ENCODE measurements around the gene TMEM232. TPM values are rescaled to one million over a fixed set of nuclear protein-coding genes. Genes with fewer than 3 reads are reported as not detected.

The TMEM232 gene
- total RNA-seq, 1 experiment from 2014 or later = 1.6 TPM

- Histone ChIP-seq H4K91ac (ENCODE audit: insufficient read length, low read depth, low read length) (no peak overlapping the region), H3K79me1 (ENCODE audit: insufficient read depth, low read depth, low read length, poor library complexity, severe bottlenecking) (no peaks in the 10 kb centered on the region), H3K4ac (ENCODE audit: low read depth, low read length) (no peak overlapping the region), H3K9ac (ENCODE audit: extremely low read depth, insufficient read length, low read length) (no peak overlapping the region), H2BK5ac (ENCODE audit: insufficient read length, low read length) (no peak overlapping the region), H3K27me3 (ENCODE audit: insufficient read depth, low read length) (no peaks in the 10 kb centered on the region), H3T11ph (ENCODE audit: low read length) (no peak overlapping the region), H2AK5ac (ENCODE audit: insufficient read length, low read length) (no peak overlapping the region), H3K23ac (ENCODE audit: insufficient read length, low read depth, low read length) (no peak overlapping the region), H3K56ac (ENCODE audit: insufficient read length, low read depth, low read length) (no peak overlapping the region), H4K20me1 (ENCODE audit: control insufficient read depth, insufficient read depth, insufficient read length) (no peaks in the 10 kb centered on the region), H4K8ac (replicated peaks; ENCODE audit: insufficient read length, low read depth, low read length) (no peak overlapping the region), H4K5ac (ENCODE audit: insufficient read length, low read depth, low read length) (no peak overlapping the region), H2AFZ (ENCODE audit: low read length) (no peak overlapping the region), H3K4me2 (ENCODE audit: insufficient read depth, insufficient read length, low read length) (no peak overlapping the region), H3K23me2 (ENCODE audit: insufficient read length, low read depth, low read length, poor library complexity, severe bottlenecking) (no peaks in the 10 kb centered on the region), H2BK12ac (ENCODE audit: insufficient read length, low read depth, low read length) (no peak overlapping the region), H3K14ac (ENCODE audit: insufficient read depth, low read length) (no peak overlapping the region), H2BK15ac (ENCODE audit: low read depth, low read length) (no peak overlapping the region), H3K18ac (ENCODE audit: insufficient read length, low read depth, low read length) (no peak overlapping the region), H3K9me3 (ENCODE audit: control insufficient read depth, low read depth, low read length) (no peaks in the 10 kb centered on the region), H3K4me1 (ENCODE audit: insufficient read depth, low read length) (no peaks in the 10 kb centered on the region), H3K79me2 (ENCODE audit: insufficient read depth, low read length) (no peaks in the 10 kb centered on the region), H3K27ac (ENCODE audit: insufficient read length, low read depth, low read length) (no peak overlapping the region), H2BK120ac (ENCODE audit: low read depth, low read length, poor library complexity, severe bottlenecking) (no peak overlapping the region), H2BK20ac (ENCODE audit: low read depth, low read length, poor library complexity, severe bottlenecking) (no peak overlapping the region)
- no CpG with 5 or more reads among the region's 1 CpG for WGBS (ENCODE audit: extremely low coverage, insufficient read length, low lambda C conversion rate)
- Mint-ChIP-seq H3K27me3 (ENCODE audit: low read depth) (no peaks in the 10 kb centered on the region), H3K27ac (no peak overlapping the region), H3K36me3 (ENCODE audit: insufficient read depth in 1 of 3, low read depth in 3 of 3) (peaks cover 0 to 5% (median 0%) of the 10 kb centered on the region in 3 experiments; a peak in 3 of 7 replicates), H3K4me3 (no peak overlapping the region), H3K9me3 (peaks cover 0 to 11% of the 10 kb centered on the region in 2 experiments; a peak in 3 of 5 replicates), H3K4me1 (0 out of 4 replicates have a peak, but pooled peaks cover 0 to 2% of the 10 kb centered on the region in 2 experiments)
- no peak for TF ChIP-seq CTCF (conservative IDR thresholded peaks at IDR 0.05)
- DNase-seq = no peak
Measured at GRCh38 chr5:110525762-110526161, 200.7 kb downstream of the TMEM232 start.

Data from H9 (cell line).